ENCODE results near the gene NWD2. TPM values are rescaled to one million over a fixed set of nuclear protein-coding genes. Genes with fewer than 3 reads are reported as not detected.

Gene NWD2
- total RNA-seq, 1 experiment from 2014 or later, result not detected

DNA sequence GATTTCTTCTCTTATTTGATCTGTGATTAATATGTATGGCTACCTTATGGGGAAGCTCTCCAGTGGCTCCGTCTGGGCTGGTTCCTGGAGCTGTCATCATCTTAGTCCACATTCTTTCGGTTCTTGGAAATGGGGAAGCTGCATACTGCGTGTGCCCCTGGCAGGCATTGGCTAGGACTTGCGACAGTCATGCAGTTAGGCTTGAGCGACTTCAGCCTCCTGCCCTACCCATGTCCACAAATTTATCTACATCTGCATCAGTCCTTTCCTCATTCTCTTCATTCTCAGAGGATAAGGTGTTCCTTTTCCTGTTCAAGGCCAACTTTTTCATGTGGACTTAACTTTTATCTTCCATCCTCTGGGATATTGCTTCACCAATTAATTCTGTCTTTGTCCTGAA, 227.4 kb downstream of the NWD2 start:
- no peaks in the 10 kb centered on the region for H3K4me1 Mint-ChIP-seq
- Histone ChIP-seq H3K9ac (ENCODE audit: extremely low read depth, insufficient read length, low read length) (no peak overlapping the region), H4K5ac (ENCODE audit: insufficient read length, low read depth, low read length) (no peak overlapping the region), H2AFZ (ENCODE audit: low read length) (no peak overlapping the region), H3K23me2 (ENCODE audit: insufficient read length, low read depth, low read length, poor library complexity, severe bottlenecking) (no peaks in the 10 kb centered on the region), H2BK12ac (ENCODE audit: insufficient read length, low read depth, low read length) (no peak overlapping the region), H3K4me2 (ENCODE audit: insufficient read depth, insufficient read length, low read length) (no peak overlapping the region), H4K8ac (replicated peaks; ENCODE audit: insufficient read length, low read depth, low read length) (no peak overlapping the region), H4K91ac (ENCODE audit: insufficient read length, low read depth, low read length) (no peak overlapping the region), H3K4ac (ENCODE audit: low read depth, low read length) (no peak overlapping the region), H3K18ac (ENCODE audit: insufficient read length, low read depth, low read length) (no peak overlapping the region), H3K79me2 (ENCODE audit: insufficient read depth, low read length) (no peaks in the 10 kb centered on the region), H3K23ac (ENCODE audit: insufficient read length, low read depth, low read length) (no peak overlapping the region), H3K27ac (ENCODE audit: insufficient read length, low read depth, low read length) (no peak overlapping the region), H3K27me3 (ENCODE audit: insufficient read depth, low read length) (no peaks in the 10 kb centered on the region), H3T11ph (ENCODE audit: low read length) (no peak overlapping the region), H2BK5ac (ENCODE audit: insufficient read length, low read length) (no peak overlapping the region), H3K4me1 (ENCODE audit: insufficient read depth, low read length) (no peaks in the 10 kb centered on the region), H3K9me3 (ENCODE audit: control insufficient read depth, low read depth, low read length) (no peaks in the 10 kb centered on the region), H2BK15ac (ENCODE audit: low read depth, low read length) (no peak overlapping the region), H2AK5ac (ENCODE audit: insufficient read length, low read length) (no peak overlapping the region), H3K79me1 (ENCODE audit: insufficient read depth, low read depth, low read length, poor library complexity, severe bottlenecking) (no peaks in the 10 kb centered on the region), H4K20me1 (ENCODE audit: control insufficient read depth, insufficient read depth, insufficient read length) (no peaks in the 10 kb centered on the region), H3K14ac (ENCODE audit: insufficient read depth, low read length) (no peak overlapping the region), H2BK20ac (ENCODE audit: low read depth, low read length, poor library complexity, severe bottlenecking) (no peak overlapping the region), H3K56ac (ENCODE audit: insufficient read length, low read depth, low read length) (no peak overlapping the region), H2BK120ac (ENCODE audit: low read depth, low read length, poor library complexity, severe bottlenecking) (no peak overlapping the region)
- TF ChIP-seq, protein P1, sequence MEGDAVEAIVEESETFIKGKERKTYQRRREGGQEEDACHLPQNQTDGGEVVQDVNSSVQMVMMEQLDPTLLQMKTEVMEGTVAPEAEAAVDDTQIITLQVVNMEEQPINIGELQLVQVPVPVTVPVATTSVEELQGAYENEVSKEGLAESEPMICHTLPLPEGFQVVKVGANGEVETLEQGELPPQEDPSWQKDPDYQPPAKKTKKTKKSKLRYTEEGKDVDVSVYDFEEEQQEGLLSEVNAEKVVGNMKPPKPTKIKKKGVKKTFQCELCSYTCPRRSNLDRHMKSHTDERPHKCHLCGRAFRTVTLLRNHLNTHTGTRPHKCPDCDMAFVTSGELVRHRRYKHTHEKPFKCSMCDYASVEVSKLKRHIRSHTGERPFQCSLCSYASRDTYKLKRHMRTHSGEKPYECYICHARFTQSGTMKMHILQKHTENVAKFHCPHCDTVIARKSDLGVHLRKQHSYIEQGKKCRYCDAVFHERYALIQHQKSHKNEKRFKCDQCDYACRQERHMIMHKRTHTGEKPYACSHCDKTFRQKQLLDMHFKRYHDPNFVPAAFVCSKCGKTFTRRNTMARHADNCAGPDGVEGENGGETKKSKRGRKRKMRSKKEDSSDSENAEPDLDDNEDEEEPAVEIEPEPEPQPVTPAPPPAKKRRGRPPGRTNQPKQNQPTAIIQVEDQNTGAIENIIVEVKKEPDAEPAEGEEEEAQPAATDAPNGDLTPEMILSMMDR (conservative IDR thresholded peaks at IDR 0.05), result no peak
- no peak overlapping the region for H3K27ac Mint-ChIP-seq
- H3K36me3 Mint-ChIP-seq (ENCODE audit: insufficient read depth in 1 of 3, low read depth in 3 of 3), result no peaks in the 10 kb centered on the region
- DNase-seq, result no peak
- WGBS (ENCODE audit: extremely low coverage, insufficient read length, low lambda C conversion rate), result no CpG with 5 or more reads among the region's 5 CpGs
- H3K27me3 Mint-ChIP-seq (ENCODE audit: low read depth), result no peaks in the 10 kb centered on the region; the same call in 1 of the 2 replicates
- H3K4me3 Mint-ChIP-seq, result no peak overlapping the region
- H3K9me3 Mint-ChIP-seq, result no peaks in the 10 kb centered on the region

Measured in H9 (cell line).